Naive thymus-derived CD4-positive, alpha-beta T cell (primary cell): ENCODE measurements around the gene NEURL1. TPM values are rescaled to one million over a fixed set of nuclear protein-coding genes. Genes with fewer than 3 reads are reported as not detected.

Experiments
- ATAC-seq: fragments of 150-1000 bp; cut with Tn5 transposase; 2 replicates; pipeline ENCODE4 v1.10.0; 2021; ENCODE audit warnings: mild to moderate bottlenecking, moderate library complexity
- CTCF ChIA-PET: fragments of 350-600 bp; sonication (Branson Sonifier 250); formaldehyde crosslinking; loops from one replicate; lab custom pipeline; 2021; ENCODE audit warnings: antibody characterized with exemption; lab: Charles Lee
- POLR2A ChIA-PET: fragments of 350-600 bp; sonication (Branson Sonifier 250); formaldehyde crosslinking; loops from one replicate; lab custom pipeline; 2021; ENCODE audit warnings: antibody characterized with exemption, inconsistent platforms; lab: Charles Lee
- DNase-seq, 9 donors: peaks; one replicate each; pipeline versions ENCODE4 v3.0.0 to v3.0.0-alpha.2; 2020 to 2022; ENCODE audit warnings: mixed read lengths in 1 of 9
- H3K27ac ChIP-seq: one replicate; pipeline ENCODE4 v1.7.0; 2013; ENCODE audit warnings: mild to moderate bottlenecking, low read depth, low read length, moderate library complexity
- H3K27me3 ChIP-seq, 2 donors: one replicate each; pipeline ENCODE4 v1.7.0; 2013; ENCODE audit warnings: low read length in 2 of 2, mild to moderate bottlenecking in 2 of 2, moderate library complexity in 2 of 2; ENCODE audit not compliant: control insufficient read depth in 2 of 2, insufficient read depth in 2 of 2
- H3K36me3 ChIP-seq, 3 experiments: 1 replicate in 2 of 3; 2 replicates in 1 of 3; pipeline ENCODE4 v1.7.0; 2013; ENCODE audit warnings: low read length in 3 of 3, mild to moderate bottlenecking in 3 of 3, moderate library complexity in 1 of 3; ENCODE audit not compliant: insufficient read depth in 3 of 3, control insufficient read depth in 2 of 3
- H3K4me1 ChIP-seq, 2 donors: one replicate each; pipeline ENCODE4 v1.7.0; 2013; ENCODE audit warnings: low read length in 2 of 2, mild to moderate bottlenecking in 2 of 2, moderate library complexity in 1 of 2; ENCODE audit not compliant: control insufficient read depth in 2 of 2, insufficient read depth in 2 of 2
- H3K4me3 ChIP-seq: 2 replicates; pipeline ENCODE4 v1.7.0; 2013; ENCODE audit warnings: mild to moderate bottlenecking, low read length
- H3K9me3 ChIP-seq, 3 experiments: 1 replicate in 2 of 3; 2 replicates in 1 of 3; pipeline ENCODE4 v1.7.0; 2013; ENCODE audit warnings: low read length in 3 of 3; ENCODE audit not compliant: control insufficient read depth in 2 of 3
- H3K27ac Mint-ChIP-seq, 9 donors: one replicate each; pipeline ENCODE4 v1.8.0; 2020 to 2022; ENCODE audit warnings: mixed read lengths in 9 of 9, mild to moderate bottlenecking in 8 of 9, moderate library complexity in 5 of 9, inconsistent platforms in 2 of 9
- H3K27me3 Mint-ChIP-seq, 5 donors: one replicate each; pipeline ENCODE4 v1.8.0; 2021 to 2022; ENCODE audit warnings: mixed read lengths in 5 of 5, mild to moderate bottlenecking in 1 of 5
- H3K36me3 Mint-ChIP-seq, 5 donors: one replicate each; pipeline ENCODE4 v1.8.0; 2020 to 2022; ENCODE audit warnings: mixed read lengths in 5 of 5, mild to moderate bottlenecking in 3 of 5, inconsistent platforms in 1 of 5
- H3K4me1 Mint-ChIP-seq, 7 donors: one replicate each; pipeline ENCODE4 v1.8.0; 2020 to 2022; ENCODE audit warnings: mixed read lengths in 7 of 7, mild to moderate bottlenecking in 3 of 7, inconsistent platforms in 1 of 7
- H3K4me3 Mint-ChIP-seq, 10 donors: one replicate each; pipeline ENCODE4 v1.8.0; 2020 to 2022; ENCODE audit warnings: mild to moderate bottlenecking in 10 of 10, mixed read lengths in 10 of 10, moderate library complexity in 6 of 10, inconsistent platforms in 2 of 10
- H3K9me3 Mint-ChIP-seq, 11 donors: one replicate each; pipeline ENCODE4 v1.8.0; 2020 to 2022; ENCODE audit warnings: mixed read lengths in 11 of 11, mild to moderate bottlenecking in 4 of 11, inconsistent platforms in 1 of 11, moderate library complexity in 1 of 11
- intact Hi-C, 2 donors: fragments of 100-400 bp; cut with micrococcal nuclease; formaldehyde crosslinking; loops; one replicate each; pipeline ENCODE4 v1.15.1; 2023
- polyA plus RNA-seq, 2 donors: library from polyadenylated mRNA; unstranded; fragments of 300-500 nt; fragmentation: Illumina TruSeq; gene quantifications; one replicate each; pipeline ENCODE4 v1.2.3, GENCODE V29; 2021
- total RNA-seq, 6 experiments: library from RNA in 5 of 6; stranded (reverse) in 5 of 6; gene quantifications; 1 replicate in 5 of 6; 2 replicates in 1 of 6; pipeline ENCODE4 v1.2.3 and lab custom pipeline; 2021 to 2026

NEURL1 gene
- total and polyA plus RNA-seq, 7 experiments from 2014 or later: 0.76 to 9.2 (median 1.1) TPM

- CTCF ChIA-PET: no interaction called here
These were observed 140.3 kb downstream of the NEURL1 start for GRCh38 chr10:103633846-103634245.

GRCh38 chr10:103635580-103635979 is 142.1 kb downstream of the NEURL1 start:
- Histone ChIP-seq H3K4me3 (no peak overlapping the region), H3K27me3 (no peaks in the 10 kb centered on the region), H3K27ac (no peak overlapping the region), H3K9me3 (no peaks in the 10 kb centered on the region), H3K36me3 (no peaks in the 10 kb centered on the region), H3K4me1 (no peaks in the 10 kb centered on the region)
- ChIA-PET POLR2A (no interaction called here), CTCF (no interaction called here)
- ATAC-seq (no peak), DNase-seq (no peak)
- H3K27ac Mint-ChIP-seq: peak overlapping the region in 1 of 9 donors; percentile 70
- H3K4me1 Mint-ChIP-seq: peaks cover 0 to 4% (median 0%) of the 10 kb centered on the region in 7 donors
- H3K36me3 Mint-ChIP-seq: peaks cover 0 to 5% (median 0%) of the 10 kb centered on the region in 5 donors
- H3K4me3 Mint-ChIP-seq: no peak overlapping the region
- intact Hi-C loops: no loop called here
- no peaks in the 10 kb centered on the region for H3K27me3 Mint-ChIP-seq
- H3K9me3 Mint-ChIP-seq: no peaks in the 10 kb centered on the region

More at GRCh38 chr10:103633846-103634245, 140.3 kb downstream of the NEURL1 start:
- Mint-ChIP-seq H3K4me1 (peaks cover 0 to 6% (median 0%) of the 10 kb centered on the region in 7 donors), H3K36me3 (peaks cover 0 to 5% (median 0%) of the 10 kb centered on the region in 5 donors), H3K27me3 (no peaks in the 10 kb centered on the region), H3K27ac (no peak overlapping the region), H3K4me3 (no peak overlapping the region), H3K9me3 (no peaks in the 10 kb centered on the region)
- POLR2A ChIA-PET: no interaction called here
- H3K36me3 ChIP-seq: no peaks in the 10 kb centered on the region
- no peaks in the 10 kb centered on the region for H3K9me3 ChIP-seq
- ATAC-seq (no peak), DNase-seq (no peak)
- H3K27me3 ChIP-seq: no peaks in the 10 kb centered on the region
- H3K4me1 ChIP-seq: no peaks in the 10 kb centered on the region
- H3K4me3 ChIP-seq: no peak overlapping the region
- intact Hi-C loops: no loop called here
- no peak overlapping the region for H3K27ac ChIP-seq

GRCh38 chr10:103636492-103636891 is 143.0 kb downstream of the NEURL1 start:
- peaks cover 0 to 5% (median 0%) of the 10 kb centered on the region in 5 donors for H3K36me3 Mint-ChIP-seq
- no peak overlapping the region for H3K4me3 ChIP-seq
- no peaks in the 10 kb centered on the region for H3K4me1 ChIP-seq
- no peaks in the 10 kb centered on the region for H3K9me3 ChIP-seq
- H3K27ac Mint-ChIP-seq: no peak overlapping the region
- intact Hi-C loops: no loop called here
- peaks cover 0 to 4% (median 0%) of the 10 kb centered on the region in 7 donors for H3K4me1 Mint-ChIP-seq
- H3K27me3 ChIP-seq: no peaks in the 10 kb centered on the region
- H3K36me3 ChIP-seq: no peaks in the 10 kb centered on the region
- DNase-seq: no peak
- POLR2A ChIA-PET: no interaction called here
- no peak for ATAC-seq
- no peaks in the 10 kb centered on the region for H3K27me3 Mint-ChIP-seq
- H3K27ac ChIP-seq: no peak overlapping the region
- CTCF ChIA-PET: no interaction called here
- no peak overlapping the region for H3K4me3 Mint-ChIP-seq
- no peaks in the 10 kb centered on the region for H3K9me3 Mint-ChIP-seq

GRCh38 chr10:103637011-103637410 is 143.5 kb downstream of the NEURL1 start:
- H3K4me3 ChIP-seq: no peak overlapping the region
- Mint-ChIP-seq H3K27ac (no peak overlapping the region), H3K9me3 (no peaks in the 10 kb centered on the region), H3K4me3 (no peak overlapping the region), H3K36me3 (peaks cover 0 to 5% (median 0%) of the 10 kb centered on the region in 5 donors), H3K4me1 (peaks cover 0 to 4% (median 0%) of the 10 kb centered on the region in 7 donors), H3K27me3 (no peaks in the 10 kb centered on the region)
- H3K27me3 ChIP-seq: no peaks in the 10 kb centered on the region
- H3K36me3 ChIP-seq: no peaks in the 10 kb centered on the region
- H3K4me1 ChIP-seq: no peaks in the 10 kb centered on the region
- CTCF ChIA-PET: no interaction called here
- H3K9me3 ChIP-seq: no peaks in the 10 kb centered on the region
- ATAC-seq (no peak), DNase-seq (no peak)
- intact Hi-C loops: no loop called here
- POLR2A ChIA-PET: no interaction called here
- H3K27ac ChIP-seq: no peak overlapping the region

GRCh38 chr10:103637927-103638557 is 144.5 kb downstream of the NEURL1 start:
- H3K36me3 ChIP-seq: no peaks in the 10 kb centered on the region
- no peak overlapping the region for H3K27ac ChIP-seq
- no peaks in the 10 kb centered on the region for H3K4me1 ChIP-seq
- peaks cover 0 to 5% (median 0%) of the 10 kb centered on the region in 5 donors for H3K36me3 Mint-ChIP-seq
- H3K27me3 Mint-ChIP-seq: no peaks in the 10 kb centered on the region
- H3K4me3 Mint-ChIP-seq: no peak overlapping the region
- H3K27me3 ChIP-seq: no peaks in the 10 kb centered on the region
- no peak overlapping the region for H3K27ac Mint-ChIP-seq
- no peaks in the 10 kb centered on the region for H3K9me3 Mint-ChIP-seq
- no peak for DNase-seq
- no peak for ATAC-seq
- POLR2A ChIA-PET: no interaction called here
- no peak overlapping the region for H3K4me3 ChIP-seq
- H3K4me1 Mint-ChIP-seq: peaks cover 0 to 4% (median 0%) of the 10 kb centered on the region in 7 donors
- H3K9me3 ChIP-seq: no peaks in the 10 kb centered on the region
- CTCF ChIA-PET: no interaction called here
- intact Hi-C loops: no loop called here

- H3K27me3 ChIP-seq: no peaks in the 10 kb centered on the region
- H3K4me1 Mint-ChIP-seq: peaks cover 0 to 4% (median 0%) of the 10 kb centered on the region in 7 donors
- DNase-seq (no peak), ATAC-seq (no peak)
- H3K9me3 ChIP-seq: no peaks in the 10 kb centered on the region
- no peak overlapping the region for H3K27ac ChIP-seq
- no peak overlapping the region for H3K27ac Mint-ChIP-seq
- peaks cover 0 to 5% (median 0%) of the 10 kb centered on the region in 5 donors for H3K36me3 Mint-ChIP-seq
- no peaks in the 10 kb centered on the region for H3K9me3 Mint-ChIP-seq
- H3K4me1 ChIP-seq: no peaks in the 10 kb centered on the region
- no peak overlapping the region for H3K4me3 ChIP-seq
- no peaks in the 10 kb centered on the region for H3K27me3 Mint-ChIP-seq
- POLR2A ChIA-PET: no interaction called here
- no peaks in the 10 kb centered on the region for H3K36me3 ChIP-seq
- intact Hi-C loops: no loop called here
- CTCF ChIA-PET: no interaction called here
- H3K4me3 Mint-ChIP-seq: no peak overlapping the region
These were observed 145.4 kb downstream of the NEURL1 start for GRCh38 chr10:103638948-103639347.
